GM18498 (cell line): Measurements from ENCODE around the gene KRTAP12-3.

Experiments used
- ATAC-seq: cut with Tn5 transposase; IDR thresholded peaks from one replicate; pipeline ENCODE4 v1.9.1; 2021; ENCODE audit warnings: mild to moderate bottlenecking, moderate library complexity; ENCODE audit not compliant: unreplicated experiment

The KRTAP12-3 gene

DNA sequence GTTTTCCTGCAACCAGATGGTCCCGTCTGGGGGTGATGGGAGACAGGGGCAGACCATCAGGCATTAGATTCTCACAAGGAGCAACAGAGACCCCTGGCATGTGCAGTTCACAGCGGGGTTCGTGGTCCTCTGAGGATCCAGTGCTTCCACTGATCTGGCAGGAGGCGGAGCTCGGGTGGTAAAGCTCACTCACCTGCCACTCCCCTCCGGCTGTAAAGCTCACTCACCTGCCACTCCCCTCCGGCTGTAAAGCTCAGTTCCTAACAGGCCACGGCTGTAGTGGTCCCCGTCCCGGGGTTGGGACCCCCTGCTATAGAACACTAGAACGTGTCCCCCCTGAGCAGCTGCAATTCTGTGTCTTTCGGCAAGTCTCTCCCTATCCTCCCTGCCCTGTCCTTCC, 43.8 kb downstream of the KRTAP12-3 start:
- ATAC-seq, result no peak

DNA sequence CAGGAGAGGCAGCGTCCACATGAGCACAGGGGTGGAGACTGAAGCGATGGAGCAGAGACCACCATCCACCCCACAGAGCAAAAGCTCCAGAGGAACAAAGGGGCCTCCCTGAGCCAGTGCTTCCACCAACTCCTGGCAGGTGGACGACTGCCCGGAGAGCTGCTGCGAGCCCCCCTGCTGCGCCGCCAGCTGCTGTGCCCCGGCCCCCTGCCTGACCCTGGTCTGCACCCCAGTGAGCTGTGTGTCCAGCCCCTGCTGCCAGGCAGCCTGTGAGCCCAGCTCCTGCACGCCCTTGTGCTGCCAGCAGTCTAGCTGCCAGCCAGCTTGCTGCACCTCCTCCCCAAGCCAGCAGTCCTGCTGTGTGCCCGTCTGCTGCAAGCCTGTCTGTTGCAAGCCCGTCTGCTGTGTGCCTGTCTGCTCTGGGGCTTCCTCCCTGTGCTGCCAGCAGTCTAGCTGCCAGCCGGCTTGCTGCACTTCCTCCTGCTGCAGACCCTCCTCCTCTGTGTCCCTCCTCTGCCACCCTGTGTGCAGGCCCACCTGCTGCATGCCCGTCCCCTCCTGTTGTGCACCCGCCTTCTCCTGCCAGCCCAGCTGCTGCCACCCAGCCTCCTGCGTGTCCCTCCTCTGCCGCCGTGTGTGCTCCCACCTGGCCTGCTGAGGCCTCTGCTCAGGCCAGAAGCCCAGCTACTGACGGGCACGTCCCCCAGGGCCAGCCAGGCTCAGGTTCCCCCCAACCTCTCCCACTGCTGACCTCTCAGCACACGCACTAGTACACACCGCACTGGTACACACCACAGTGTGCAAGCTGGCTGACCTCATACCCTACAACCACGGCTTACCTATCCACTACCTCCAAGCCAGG, 44.6 kb downstream of the KRTAP12-3 start:
- no peak for ATAC-seq

DNA sequence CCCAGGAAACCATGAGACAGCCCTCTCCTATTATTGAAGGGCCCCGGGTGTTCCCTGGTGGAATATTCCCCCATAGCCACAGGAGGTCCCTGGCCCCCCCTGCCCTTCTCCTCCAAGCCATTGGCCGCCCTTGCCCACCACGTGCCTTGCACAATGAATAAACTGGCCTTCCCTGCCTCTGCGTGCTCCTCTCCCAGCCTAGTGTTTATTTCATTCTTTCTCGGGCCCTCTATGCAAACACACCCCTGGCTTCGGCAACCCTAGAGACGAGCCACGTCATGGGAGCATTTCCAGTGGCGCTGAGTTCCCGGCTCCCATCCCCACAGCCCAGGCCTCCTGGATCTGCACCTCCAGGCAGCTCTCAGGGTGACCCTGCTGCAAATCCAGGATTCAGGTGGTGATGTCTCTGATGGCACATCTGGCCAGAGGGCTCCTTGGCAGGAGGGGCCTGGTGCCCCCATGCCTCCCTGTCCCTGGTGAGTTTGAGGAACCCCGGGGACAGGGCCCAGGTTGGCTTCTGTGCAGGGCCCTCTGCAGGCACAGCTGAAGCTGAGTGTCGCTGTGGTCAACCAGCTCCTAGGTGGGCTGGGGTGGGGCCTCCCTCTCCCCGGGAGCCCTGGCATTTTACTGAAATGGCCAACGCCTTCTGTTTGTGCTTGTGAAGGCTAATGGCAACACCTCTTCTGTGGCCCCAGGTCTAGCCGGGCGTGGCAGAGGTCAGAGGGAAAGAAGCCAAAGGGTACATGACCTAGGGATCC, 45.4 kb downstream of the KRTAP12-3 start:
- ATAC-seq, result no peak

DNA sequence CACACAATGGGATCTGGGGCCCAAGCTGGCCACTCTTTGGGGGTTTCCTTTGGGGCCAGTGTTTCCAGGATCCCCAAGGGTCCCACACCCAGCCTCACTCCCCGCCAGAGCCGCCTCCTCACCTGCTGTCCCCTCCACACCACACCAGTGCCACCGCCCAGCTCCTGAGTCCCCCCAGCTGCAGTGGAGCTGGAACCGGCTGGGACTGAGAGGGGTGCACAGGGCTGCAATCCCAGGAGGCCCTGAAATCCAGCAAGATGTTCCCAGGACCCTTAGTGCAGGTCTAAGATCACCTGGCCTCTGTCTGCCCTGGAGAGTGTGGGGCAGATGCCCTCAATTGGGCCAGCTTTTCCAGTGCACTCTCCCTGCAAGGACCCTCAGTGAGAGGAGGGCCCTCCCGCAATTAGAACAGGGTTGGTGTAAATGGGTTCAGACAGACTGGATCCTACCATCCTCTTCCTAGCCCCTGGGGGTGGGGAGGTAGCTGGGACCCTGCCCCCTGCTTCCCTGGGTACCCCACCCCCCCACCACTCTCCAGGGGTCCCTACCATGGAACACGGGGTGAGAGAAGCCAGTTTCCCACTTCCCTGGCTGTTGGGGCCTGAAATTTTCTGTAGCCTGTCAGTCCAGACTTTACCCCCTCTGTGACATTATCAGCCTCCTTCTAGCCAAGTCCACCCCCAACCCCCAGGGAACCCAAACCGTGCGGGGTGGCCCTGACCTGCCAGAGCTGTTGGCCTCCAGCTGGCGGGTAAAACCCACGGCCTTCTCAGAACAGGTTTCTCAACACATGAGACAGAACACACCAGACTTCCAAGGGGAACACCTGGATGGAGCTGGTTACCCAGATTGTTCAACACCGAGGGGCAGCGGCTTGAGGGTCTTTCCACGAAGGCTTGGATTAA, 46.3 kb downstream of the KRTAP12-3 start:
- ATAC-seq, result no peak

DNA sequence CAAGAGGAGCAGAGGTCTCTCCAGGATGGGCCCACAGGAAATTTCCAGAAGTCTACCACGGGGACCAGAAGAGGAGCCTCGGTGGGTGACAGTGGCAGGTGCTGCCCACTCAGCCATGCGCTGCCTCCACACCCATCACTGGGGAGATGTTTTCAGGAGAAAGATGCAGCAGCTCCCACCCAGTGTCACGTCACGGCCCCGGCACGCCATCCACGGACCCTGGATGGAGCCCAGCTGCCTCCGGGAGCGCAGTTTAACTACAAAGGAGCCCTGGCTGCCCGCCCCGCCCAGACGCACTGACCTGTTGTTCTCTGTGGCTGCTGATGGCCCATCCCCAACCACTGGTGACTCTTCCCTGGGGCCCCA, 46.9 kb downstream of the KRTAP12-3 start:
- ATAC-seq, result no peak

DNA sequence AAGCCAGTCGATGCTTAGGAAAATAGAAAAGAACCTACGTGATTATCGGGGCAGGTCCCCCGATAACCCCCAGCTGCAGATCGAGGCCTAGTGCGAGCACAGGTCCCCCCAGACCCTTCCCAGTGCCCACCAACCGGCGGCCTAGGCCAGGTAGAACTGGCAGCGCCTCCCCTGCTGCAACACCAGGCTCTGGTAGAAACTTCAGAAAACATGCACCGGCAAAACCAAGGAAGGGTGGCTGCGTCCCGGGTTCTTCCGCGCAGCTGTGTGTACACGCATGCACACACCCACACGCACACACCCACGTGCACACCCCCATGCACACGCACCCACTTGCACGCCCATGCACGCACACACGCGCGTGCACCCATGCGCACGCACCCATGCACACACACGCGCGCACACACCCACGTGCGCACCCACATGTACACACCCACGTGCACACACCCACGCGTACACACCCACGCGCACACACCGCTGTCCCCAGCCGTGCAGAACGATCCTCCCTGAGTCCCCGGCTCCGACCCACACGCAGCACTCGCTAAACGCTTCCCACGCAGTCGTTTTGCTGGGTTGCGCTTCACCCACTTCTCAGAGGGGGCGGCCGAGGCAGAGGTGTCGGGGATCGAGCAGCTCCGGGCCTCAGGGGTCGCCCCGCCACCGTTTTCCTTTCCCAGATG, 48.4 kb downstream of the KRTAP12-3 start:
- ATAC-seq, result no peak

DNA sequence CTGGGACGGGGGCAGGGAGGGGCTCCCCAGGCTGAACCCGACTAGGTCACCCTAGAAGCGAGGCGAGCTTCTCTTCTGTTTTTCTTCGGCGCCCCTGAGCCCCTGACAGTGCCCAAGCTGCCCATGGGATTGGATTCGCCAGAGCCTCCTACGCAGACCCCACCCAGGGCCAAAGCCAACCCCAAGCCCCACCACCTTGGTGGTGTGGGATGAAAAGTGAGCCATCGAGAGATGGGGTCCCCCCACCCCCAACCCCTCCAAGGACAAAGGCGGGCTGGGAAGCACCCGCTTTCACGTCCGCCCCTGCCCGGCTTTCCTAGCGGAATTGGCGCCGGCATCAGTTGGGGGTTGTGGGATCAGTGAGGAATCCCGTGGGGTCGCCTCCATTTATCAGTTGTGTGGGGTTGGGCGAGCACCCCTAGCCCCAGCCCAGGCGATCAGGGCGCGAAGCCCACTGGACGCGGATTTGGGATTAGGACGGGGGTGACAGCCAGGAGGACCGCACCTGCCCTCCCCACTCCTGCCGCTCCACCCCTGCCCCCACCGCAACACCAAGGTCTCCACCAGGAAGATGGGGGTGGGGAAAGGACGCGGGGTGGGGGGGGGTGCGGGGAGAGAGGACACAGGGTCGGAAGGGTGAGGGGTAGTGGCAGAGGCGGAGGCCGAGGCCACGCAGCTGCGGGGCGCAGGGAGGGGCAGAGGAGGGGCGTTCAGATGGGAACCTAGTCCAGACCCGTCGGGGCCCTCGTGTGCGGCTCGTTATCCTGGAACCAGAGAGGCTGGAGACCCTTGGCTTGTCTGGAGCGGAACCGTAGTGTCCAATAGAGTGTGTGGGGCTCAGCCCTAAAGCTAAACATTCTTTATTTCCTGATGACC, 49.2 kb downstream of the KRTAP12-3 start:
- ATAC-seq, result no peak
